HepG2 (cell line): ENCODE data around the gene KTI12. TPM values are rescaled to one million over a fixed set of nuclear protein-coding genes. Genes with fewer than 3 reads are reported as not detected.

Source experiments
- EED ChIP-seq: sonication (generic); formaldehyde crosslinking; IDR thresholded peaks from 2 replicates; pipeline ENCODE4 v1.5.0; 2020; ENCODE audit warnings: mild to moderate bottlenecking, missing genetic modification reagents
- IRF2 ChIP-seq: IDR thresholded peaks from 2 replicates; pipeline ENCODE4 v1.6.1; 2018; ENCODE audit warnings: missing genetic modification reagents, missing compliant biosample characterization
- NFATC3 ChIP-seq: sonication (generic); formaldehyde crosslinking; IDR thresholded peaks from 2 replicates; pipeline ENCODE4 v1.5.1; 2020; ENCODE audit warnings: mild to moderate bottlenecking, missing genetic modification reagents
- RBM22 ChIP-seq: fragments of 200-400 bp; formaldehyde crosslinking; optimal IDR thresholded peaks from 2 replicates; pipeline ENCODE3; 2017; ENCODE audit warnings: mild to moderate bottlenecking, low read length, moderate library complexity
- SRF ChIP-seq: IDR thresholded peaks from 2 replicates; pipeline ENCODE4 v1.6.1; 2011; ENCODE audit warnings: mild to moderate bottlenecking, low read depth, low read length, moderate library complexity
- ZFAT ChIP-seq: sonication (generic); formaldehyde crosslinking; conservative IDR thresholded peaks from 2 replicates; pipeline ENCODE4 v1.8.1; 2023; ENCODE audit warnings: missing genetic modification reagents, inconsistent platforms
- ZFP37 ChIP-seq: sonication (generic); formaldehyde crosslinking; IDR thresholded peaks from 2 replicates; pipeline ENCODE4 v1.4.0; 2020; ENCODE audit warnings: missing genetic modification reagents, borderline replicate concordance
- ZKSCAN8 ChIP-seq: IDR thresholded peaks from 2 replicates; pipeline ENCODE4 v1.6.1; 2016; ENCODE audit warnings: borderline replicate concordance, missing genetic modification reagents, missing compliant biosample characterization
- ZNF382 ChIP-seq: sonication (generic); formaldehyde crosslinking; IDR thresholded peaks from 2 replicates; pipeline ENCODE4 v1.5.0; 2020; ENCODE audit warnings: missing genetic modification reagents, mild to moderate bottlenecking, borderline replicate concordance
- ZNF484 ChIP-seq: sonication (generic); formaldehyde crosslinking; IDR thresholded peaks from 2 replicates; pipeline ENCODE4 v1.5.1; 2020; ENCODE audit warnings: mild to moderate bottlenecking, low read depth, missing genetic modification reagents, borderline replicate concordance
- ZNF530 ChIP-seq: sonication (generic); formaldehyde crosslinking; IDR thresholded peaks from 2 replicates; pipeline ENCODE4 v1.5.0; 2020; ENCODE audit warnings: low read depth, mild to moderate bottlenecking, missing genetic modification reagents
- ZNF552 ChIP-seq: sonication (generic); formaldehyde crosslinking; IDR thresholded peaks from 2 replicates; pipeline ENCODE4 v1.9.0; 2022; ENCODE audit warnings: missing genetic modification reagents, mild to moderate bottlenecking, borderline replicate concordance
- ZNF724P ChIP-seq: sonication (generic); formaldehyde crosslinking; IDR thresholded peaks from 2 replicates; pipeline ENCODE4 v1.8.0; 2022; ENCODE audit warnings: missing genetic modification reagents, borderline replicate concordance
- ZNF746 ChIP-seq: sonication (generic); formaldehyde crosslinking; IDR thresholded peaks from 2 replicates; pipeline ENCODE4 v1.8.0; 2022; ENCODE audit warnings: mild to moderate bottlenecking, missing genetic modification reagents
- ZNF878 ChIP-seq: sonication (generic); formaldehyde crosslinking; IDR thresholded peaks from 2 replicates; pipeline ENCODE4 v1.8.1; 2023; ENCODE audit warnings: mild to moderate bottlenecking, missing genetic modification reagents, moderate library complexity
- polyA plus RNA-seq, 8 experiments: library from polyadenylated mRNA; depleted of rRNA in 3 of 8; stranded (reverse) in 7 of 8; unstranded in 1 of 8; fragments of >200 nt; fragmentation: Illumina TruSeq in 4 of 8; extraction: Trizol in 4 of 8; gene quantifications; 2 replicates each; pipeline versions ENCODE4 v1.2.1 to v1.2.3, GENCODE V29; 2011 to 2016; ENCODE audit warnings: low read depth in 4 of 8, missing spikeins in 1 of 8, mixed read lengths in 1 of 8; ENCODE audit not compliant: insufficient read depth in 1 of 8
- total RNA-seq, 5 experiments: library from RNA; depleted of rRNA; stranded (reverse); fragments of >200 nt; fragmentation: Illumina TruSeq; extraction: Trizol; gene quantifications; 2 replicates each; pipeline ENCODE4 v1.2.3, GENCODE V29; 2016; ENCODE audit warnings: low read depth in 1 of 5
- TF ChIP-seq, protein P1 (sequence below): sonication (generic); formaldehyde crosslinking; IDR thresholded peaks from 2 replicates; pipeline ENCODE4 v1.4.0; 2020; ENCODE audit warnings: missing genetic modification reagents
- TF ChIP-seq, protein P2 (sequence below): sonication (generic); formaldehyde crosslinking; IDR thresholded peaks from 2 replicates; pipeline ENCODE4 v1.5.0; 2020; ENCODE audit warnings: mild to moderate bottlenecking, missing genetic modification reagents
- TF ChIP-seq, protein P3 (sequence below): sonication (generic); formaldehyde crosslinking; IDR thresholded peaks from 2 replicates; pipeline ENCODE4 v1.5.0; 2020; ENCODE audit warnings: mild to moderate bottlenecking, missing genetic modification reagents

Gene KTI12
- total and polyA plus RNA-seq, 2 of the 13 experiments (the other 11 are each of a cell fraction or from before 2014, with no cell fraction given): 7.4 to 10.2 TPM

DNA sequence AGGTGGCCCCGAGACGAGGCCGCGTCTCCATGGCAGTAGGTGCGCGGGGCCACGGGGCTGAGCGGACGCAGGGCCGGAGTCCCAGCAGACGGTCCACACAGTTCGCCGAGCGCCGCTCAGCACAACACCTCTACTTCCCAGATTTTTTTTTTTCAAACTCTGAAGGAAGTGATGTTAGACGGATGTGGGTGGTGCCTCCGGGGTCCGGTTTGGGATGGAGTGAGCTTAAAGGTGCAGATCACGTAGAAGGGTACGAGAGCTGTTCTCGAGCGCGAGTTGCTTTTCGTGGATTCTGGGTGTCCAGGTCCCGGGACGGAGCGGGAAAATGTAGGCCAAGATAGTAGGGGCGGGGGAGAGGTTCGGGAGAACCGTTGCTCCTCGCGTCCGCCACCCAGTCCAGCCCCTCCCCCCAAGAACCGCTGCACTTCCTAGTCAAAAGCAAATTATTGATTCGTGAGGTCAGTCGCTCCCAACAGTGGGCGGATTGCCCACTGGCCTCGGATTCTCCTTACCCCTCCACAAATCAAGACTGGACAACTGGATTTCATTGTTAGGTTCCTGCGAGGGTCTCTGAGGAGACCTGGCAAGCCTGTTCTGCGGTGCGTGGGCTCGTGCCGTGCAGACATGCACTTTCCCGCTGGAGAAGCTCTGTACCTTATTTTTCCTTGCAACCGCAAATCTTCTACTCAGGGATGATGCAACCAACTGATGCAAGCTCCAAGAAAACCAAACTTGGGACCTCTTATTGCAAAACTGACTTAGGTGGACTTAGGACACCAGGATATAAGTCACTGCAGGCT, 21.7 kb upstream of the KTI12 start, which contains the start of gene TXNDC12 (continued):
- TF ChIP-seq, protein P1, sequence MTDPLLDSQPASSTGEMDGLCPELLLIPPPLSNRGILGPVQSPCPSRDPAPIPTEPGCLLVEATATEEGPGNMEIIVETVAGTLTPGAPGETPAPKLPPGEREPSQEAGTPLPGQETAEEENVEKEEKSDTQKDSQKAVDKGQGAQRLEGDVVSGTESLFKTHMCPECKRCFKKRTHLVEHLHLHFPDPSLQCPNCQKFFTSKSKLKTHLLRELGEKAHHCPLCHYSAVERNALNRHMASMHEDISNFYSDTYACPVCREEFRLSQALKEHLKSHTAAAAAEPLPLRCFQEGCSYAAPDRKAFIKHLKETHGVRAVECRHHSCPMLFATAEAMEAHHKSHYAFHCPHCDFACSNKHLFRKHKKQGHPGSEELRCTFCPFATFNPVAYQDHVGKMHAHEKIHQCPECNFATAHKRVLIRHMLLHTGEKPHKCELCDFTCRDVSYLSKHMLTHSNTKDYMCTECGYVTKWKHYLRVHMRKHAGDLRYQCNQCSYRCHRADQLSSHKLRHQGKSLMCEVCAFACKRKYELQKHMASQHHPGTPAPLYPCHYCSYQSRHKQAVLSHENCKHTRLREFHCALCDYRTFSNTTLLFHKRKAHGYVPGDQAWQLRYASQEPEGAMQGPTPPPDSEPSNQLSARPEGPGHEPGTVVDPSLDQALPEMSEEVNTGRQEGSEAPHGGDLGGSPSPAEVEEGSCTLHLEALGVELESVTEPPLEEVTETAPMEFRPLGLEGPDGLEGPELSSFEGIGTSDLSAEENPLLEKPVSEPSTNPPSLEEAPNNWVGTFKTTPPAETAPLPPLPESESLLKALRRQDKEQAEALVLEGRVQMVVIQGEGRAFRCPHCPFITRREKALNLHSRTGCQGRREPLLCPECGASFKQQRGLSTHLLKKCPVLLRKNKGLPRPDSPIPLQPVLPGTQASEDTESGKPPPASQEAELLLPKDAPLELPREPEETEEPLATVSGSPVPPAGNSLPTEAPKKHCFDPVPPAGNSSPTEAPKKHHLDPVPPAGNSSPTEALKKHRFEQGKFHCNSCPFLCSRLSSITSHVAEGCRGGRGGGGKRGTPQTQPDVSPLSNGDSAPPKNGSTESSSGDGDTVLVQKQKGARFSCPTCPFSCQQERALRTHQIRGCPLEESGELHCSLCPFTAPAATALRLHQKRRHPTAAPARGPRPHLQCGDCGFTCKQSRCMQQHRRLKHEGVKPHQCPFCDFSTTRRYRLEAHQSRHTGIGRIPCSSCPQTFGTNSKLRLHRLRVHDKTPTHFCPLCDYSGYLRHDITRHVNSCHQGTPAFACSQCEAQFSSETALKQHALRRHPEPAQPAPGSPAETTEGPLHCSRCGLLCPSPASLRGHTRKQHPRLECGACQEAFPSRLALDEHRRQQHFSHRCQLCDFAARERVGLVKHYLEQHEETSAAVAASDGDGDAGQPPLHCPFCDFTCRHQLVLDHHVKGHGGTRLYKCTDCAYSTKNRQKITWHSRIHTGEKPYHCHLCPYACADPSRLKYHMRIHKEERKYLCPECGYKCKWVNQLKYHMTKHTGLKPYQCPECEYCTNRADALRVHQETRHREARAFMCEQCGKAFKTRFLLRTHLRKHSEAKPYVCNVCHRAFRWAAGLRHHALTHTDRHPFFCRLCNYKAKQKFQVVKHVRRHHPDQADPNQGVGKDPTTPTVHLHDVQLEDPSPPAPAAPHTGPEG (CRISPR knock-in tag): peak; percentile 11
- TF ChIP-seq, protein P2, sequence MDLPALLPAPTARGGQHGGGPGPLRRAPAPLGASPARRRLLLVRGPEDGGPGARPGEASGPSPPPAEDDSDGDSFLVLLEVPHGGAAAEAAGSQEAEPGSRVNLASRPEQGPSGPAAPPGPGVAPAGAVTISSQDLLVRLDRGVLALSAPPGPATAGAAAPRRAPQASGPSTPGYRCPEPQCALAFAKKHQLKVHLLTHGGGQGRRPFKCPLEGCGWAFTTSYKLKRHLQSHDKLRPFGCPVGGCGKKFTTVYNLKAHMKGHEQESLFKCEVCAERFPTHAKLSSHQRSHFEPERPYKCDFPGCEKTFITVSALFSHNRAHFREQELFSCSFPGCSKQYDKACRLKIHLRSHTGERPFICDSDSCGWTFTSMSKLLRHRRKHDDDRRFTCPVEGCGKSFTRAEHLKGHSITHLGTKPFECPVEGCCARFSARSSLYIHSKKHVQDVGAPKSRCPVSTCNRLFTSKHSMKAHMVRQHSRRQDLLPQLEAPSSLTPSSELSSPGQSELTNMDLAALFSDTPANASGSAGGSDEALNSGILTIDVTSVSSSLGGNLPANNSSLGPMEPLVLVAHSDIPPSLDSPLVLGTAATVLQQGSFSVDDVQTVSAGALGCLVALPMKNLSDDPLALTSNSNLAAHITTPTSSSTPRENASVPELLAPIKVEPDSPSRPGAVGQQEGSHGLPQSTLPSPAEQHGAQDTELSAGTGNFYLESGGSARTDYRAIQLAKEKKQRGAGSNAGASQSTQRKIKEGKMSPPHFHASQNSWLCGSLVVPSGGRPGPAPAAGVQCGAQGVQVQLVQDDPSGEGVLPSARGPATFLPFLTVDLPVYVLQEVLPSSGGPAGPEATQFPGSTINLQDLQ: no peak
- TF ChIP-seq ZFAT (CRISPR knock-in tag) (no peak), ZNF878 (CRISPR knock-in tag) (no peak; the same call in none of the 2 replicates), ZFP37 (CRISPR knock-in tag) (0 out of 2 replicates have a peak, but pooled peaks have one; percentile 24), SRF (no peak), EED (CRISPR knock-in tag) (no peak), IRF2 (peak; percentile 70; the same call in 1 of the 2 replicates), ZNF484 (CRISPR knock-in tag) (no peak; the same call in 1 of the 2 replicates), ZNF746 (CRISPR knock-in tag) (peak; percentile 47; the same call in 1 of the 2 replicates), ZNF382 (CRISPR knock-in tag) (no peak), RBM22 (no peak), NFATC3 (CRISPR knock-in tag) (no peak), ZNF552 (CRISPR knock-in tag) (no peak), ZKSCAN8 (peak; percentile 53; the same call in 1 of the 2 replicates), ZNF724P (no peak), ZNF530 (CRISPR knock-in tag) (no peak)
- TF ChIP-seq, protein P3, sequence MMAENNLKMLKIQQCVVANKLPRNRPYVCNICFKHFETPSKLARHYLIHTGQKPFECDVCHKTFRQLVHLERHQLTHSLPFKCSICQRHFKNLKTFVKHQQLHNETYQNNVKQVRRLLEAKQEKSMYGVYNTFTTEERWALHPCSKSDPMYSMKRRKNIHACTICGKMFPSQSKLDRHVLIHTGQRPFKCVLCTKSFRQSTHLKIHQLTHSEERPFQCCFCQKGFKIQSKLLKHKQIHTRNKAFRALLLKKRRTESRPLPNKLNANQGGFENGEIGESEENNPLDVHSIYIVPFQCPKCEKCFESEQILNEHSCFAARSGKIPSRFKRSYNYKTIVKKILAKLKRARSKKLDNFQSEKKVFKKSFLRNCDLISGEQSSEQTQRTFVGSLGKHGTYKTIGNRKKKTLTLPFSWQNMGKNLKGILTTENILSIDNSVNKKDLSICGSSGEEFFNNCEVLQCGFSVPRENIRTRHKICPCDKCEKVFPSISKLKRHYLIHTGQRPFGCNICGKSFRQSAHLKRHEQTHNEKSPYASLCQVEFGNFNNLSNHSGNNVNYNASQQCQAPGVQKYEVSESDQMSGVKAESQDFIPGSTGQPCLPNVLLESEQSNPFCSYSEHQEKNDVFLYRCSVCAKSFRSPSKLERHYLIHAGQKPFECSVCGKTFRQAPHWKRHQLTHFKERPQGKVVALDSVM (CRISPR knock-in tag): 0 out of 2 replicates have a peak, but pooled peaks have one; percentile 12
